ENCODE measurements around the gene SPNS3.

GRCh38 chr17:4469552-4469951 lies 35.8 kb downstream of the SPNS3 start:
- no peak for TF ChIP-seq RAD21 (IDR thresholded peaks at IDR 0.05; ENCODE audit: low read length)
- no peak for TF ChIP-seq POLR2A (IDR thresholded peaks at IDR 0.05; ENCODE audit: low read depth, low read length)
- no peak for TF ChIP-seq CTCF (conservative IDR thresholded peaks at IDR 0.05; ENCODE audit: low read depth, low read length)

Data from IMR-90 (cell line).